HG02763 (cell line): ENCODE measurements around the gene C1orf21.

Source experiments
- ATAC-seq: cut with Tn5 transposase; IDR thresholded peaks from one replicate; pipeline ENCODE4 v1.9.1; 2021; ENCODE audit warnings: mild to moderate bottlenecking, moderate library complexity; ENCODE audit not compliant: unreplicated experiment

The C1orf21 gene

GRCh38 chr1:184510110-184510509, 123.3 kb downstream of the C1orf21 start:
- no peak for ATAC-seq

GRCh38 chr1:184512724-184513123, 125.9 kb downstream of the C1orf21 start:
- ATAC-seq, result no peak

GRCh38 chr1:184513421-184513820, 126.6 kb downstream of the C1orf21 start:
- ATAC-seq, result no peak

- no peak for ATAC-seq
These were observed 127.1 kb downstream of the C1orf21 start for GRCh38 chr1:184513966-184514365.

GRCh38 chr1:184514447-184514846, 127.6 kb downstream of the C1orf21 start:
- no peak for ATAC-seq

GRCh38 chr1:184517130-184517529, 130.3 kb downstream of the C1orf21 start:
- ATAC-seq, result no peak

GRCh38 chr1:184518736-184519357, 132.0 kb downstream of the C1orf21 start:
- no peak for ATAC-seq

GRCh38 chr1:184520336-184520735, 133.5 kb downstream of the C1orf21 start:
- no peak for ATAC-seq

- ATAC-seq, result no peak
These were observed 137.4 kb downstream of the C1orf21 start for GRCh38 chr1:184524248-184524647.

- ATAC-seq, result no peak
These were observed 140.6 kb downstream of the C1orf21 start for GRCh38 chr1:184527402-184527801.

GRCh38 chr1:184530226-184530625, 143.4 kb downstream of the C1orf21 start:
- no peak for ATAC-seq

GRCh38 chr1:184531296-184531695, 144.5 kb downstream of the C1orf21 start:
- no peak for ATAC-seq

GRCh38 chr1:184532199-184532598, 145.4 kb downstream of the C1orf21 start:
- ATAC-seq, result no peak

- ATAC-seq, result no peak
These were observed 146.2 kb downstream of the C1orf21 start for GRCh38 chr1:184533049-184533448.

GRCh38 chr1:184533915-184534314, 147.1 kb downstream of the C1orf21 start:
- ATAC-seq, result no peak

- ATAC-seq, result no peak
These were observed 147.9 kb downstream of the C1orf21 start for GRCh38 chr1:184534690-184535089.

GRCh38 chr1:184535191-184535970, 148.6 kb downstream of the C1orf21 start:
- ATAC-seq, result no peak

GRCh38 chr1:184536246-184536985, 149.6 kb downstream of the C1orf21 start:
- ATAC-seq, result no peak

- no peak for ATAC-seq
These were observed 152.8 kb downstream of the C1orf21 start for GRCh38 chr1:184539580-184539979.

- ATAC-seq, result no peak
These were observed 154.8 kb downstream of the C1orf21 start for GRCh38 chr1:184541537-184542152.

GRCh38 chr1:184542291-184542690, 155.5 kb downstream of the C1orf21 start:
- no peak for ATAC-seq
